Measurements from ENCODE around the gene DUS3L. TPM values are rescaled to one million over a fixed set of nuclear protein-coding genes. Genes with fewer than 3 reads are reported as not detected.

The DUS3L gene
- total RNA-seq, 1 experiment from 2014 or later = 39.6 TPM

DNA sequence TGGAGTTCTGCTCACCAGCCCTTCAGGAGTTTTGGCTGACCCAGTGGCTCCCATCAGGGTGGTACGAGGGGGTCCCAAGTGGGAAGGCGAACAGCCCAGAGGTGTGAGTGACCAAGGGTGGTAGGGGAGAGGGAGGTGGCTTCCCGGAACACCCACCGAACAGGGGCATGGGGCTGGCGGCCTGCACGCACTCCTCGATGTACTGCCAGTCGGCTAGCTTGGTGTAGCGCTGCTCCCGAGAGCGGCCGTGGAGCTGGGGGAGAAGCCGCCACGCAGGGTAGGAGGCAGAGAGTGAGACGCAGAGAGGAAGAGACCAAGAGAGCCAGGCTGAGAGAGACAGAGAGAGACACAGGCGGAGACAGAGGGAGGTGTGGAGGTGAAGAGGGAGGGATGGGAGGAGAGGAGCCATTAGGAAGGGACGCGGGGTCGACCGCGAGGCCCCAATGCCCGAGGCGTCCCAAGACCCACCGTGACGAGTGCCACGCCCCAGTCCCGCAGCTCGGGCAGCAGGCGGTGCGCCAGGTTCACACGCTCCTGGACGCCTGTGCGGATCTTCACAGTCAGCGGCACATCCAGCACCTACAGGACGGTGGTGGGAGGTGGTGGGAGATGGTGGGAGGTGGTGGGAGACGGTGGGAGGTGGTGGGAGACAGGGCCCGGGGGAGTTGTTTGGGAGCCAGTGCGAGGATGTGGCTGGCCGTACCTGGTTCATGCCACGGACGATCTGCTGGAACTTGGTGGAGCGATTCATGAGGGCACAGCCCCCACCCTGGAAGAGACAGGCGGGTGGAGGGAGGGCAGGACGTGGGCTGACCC lies 4.2 kb downstream of the DUS3L start:
- no peak for ATAC-seq
- intact Hi-C loops (cut with micrococcal nuclease; ENCODE audit: unreplicated experiment) = no loop called here
- Histone ChIP-seq H3K9me3 (ENCODE audit: control insufficient read depth, insufficient read depth, low read depth, low read length) (no peaks in the 10 kb centered on the region), H3K36me3 (ENCODE audit: control insufficient read depth, insufficient read depth, low read length) (0 out of 2 replicates have a peak, but pooled peaks cover 6% of the 10 kb centered on the region), H3K4me1 (ENCODE audit: control insufficient read depth, insufficient read depth, low read length) (no peaks in the 10 kb centered on the region), H3K27me3 (ENCODE audit: control insufficient read depth, insufficient read depth, low read length) (no peaks in the 10 kb centered on the region), H3K27ac (ENCODE audit: low read length) (no peak overlapping the region), H3K4me3 (ENCODE audit: low read depth in 2 of 2, low read length in 2 of 2) (no peak overlapping the region)
- in situ Hi-C loops (cut with HindIII; ENCODE audit: low pct_unique_long_range_greater_than_20kb, low sequenced_read_pairs) = no loop called here
- ChIA-PET POLR2A (interaction anchor here (0.6 kb wide), 1 partner anchor 56 kb away, joined by 6 read pairs; no protein-coding TSS in a partner anchor), CTCF (no interaction called here)
- no peak for TF ChIP-seq SIN3A (IDR thresholded peaks at IDR 0.05; ENCODE audit: borderline replicate concordance, insufficient read depth, low read depth, low read length)
- TF ChIP-seq, protein P1, sequence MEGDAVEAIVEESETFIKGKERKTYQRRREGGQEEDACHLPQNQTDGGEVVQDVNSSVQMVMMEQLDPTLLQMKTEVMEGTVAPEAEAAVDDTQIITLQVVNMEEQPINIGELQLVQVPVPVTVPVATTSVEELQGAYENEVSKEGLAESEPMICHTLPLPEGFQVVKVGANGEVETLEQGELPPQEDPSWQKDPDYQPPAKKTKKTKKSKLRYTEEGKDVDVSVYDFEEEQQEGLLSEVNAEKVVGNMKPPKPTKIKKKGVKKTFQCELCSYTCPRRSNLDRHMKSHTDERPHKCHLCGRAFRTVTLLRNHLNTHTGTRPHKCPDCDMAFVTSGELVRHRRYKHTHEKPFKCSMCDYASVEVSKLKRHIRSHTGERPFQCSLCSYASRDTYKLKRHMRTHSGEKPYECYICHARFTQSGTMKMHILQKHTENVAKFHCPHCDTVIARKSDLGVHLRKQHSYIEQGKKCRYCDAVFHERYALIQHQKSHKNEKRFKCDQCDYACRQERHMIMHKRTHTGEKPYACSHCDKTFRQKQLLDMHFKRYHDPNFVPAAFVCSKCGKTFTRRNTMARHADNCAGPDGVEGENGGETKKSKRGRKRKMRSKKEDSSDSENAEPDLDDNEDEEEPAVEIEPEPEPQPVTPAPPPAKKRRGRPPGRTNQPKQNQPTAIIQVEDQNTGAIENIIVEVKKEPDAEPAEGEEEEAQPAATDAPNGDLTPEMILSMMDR (IDR thresholded peaks at IDR 0.05) = no peak
- TF ChIP-seq POLR2AphosphoS5 (IDR thresholded peaks at IDR 0.05; ENCODE audit: low read depth, low read length) = no peak
- TF ChIP-seq, protein P2, sequence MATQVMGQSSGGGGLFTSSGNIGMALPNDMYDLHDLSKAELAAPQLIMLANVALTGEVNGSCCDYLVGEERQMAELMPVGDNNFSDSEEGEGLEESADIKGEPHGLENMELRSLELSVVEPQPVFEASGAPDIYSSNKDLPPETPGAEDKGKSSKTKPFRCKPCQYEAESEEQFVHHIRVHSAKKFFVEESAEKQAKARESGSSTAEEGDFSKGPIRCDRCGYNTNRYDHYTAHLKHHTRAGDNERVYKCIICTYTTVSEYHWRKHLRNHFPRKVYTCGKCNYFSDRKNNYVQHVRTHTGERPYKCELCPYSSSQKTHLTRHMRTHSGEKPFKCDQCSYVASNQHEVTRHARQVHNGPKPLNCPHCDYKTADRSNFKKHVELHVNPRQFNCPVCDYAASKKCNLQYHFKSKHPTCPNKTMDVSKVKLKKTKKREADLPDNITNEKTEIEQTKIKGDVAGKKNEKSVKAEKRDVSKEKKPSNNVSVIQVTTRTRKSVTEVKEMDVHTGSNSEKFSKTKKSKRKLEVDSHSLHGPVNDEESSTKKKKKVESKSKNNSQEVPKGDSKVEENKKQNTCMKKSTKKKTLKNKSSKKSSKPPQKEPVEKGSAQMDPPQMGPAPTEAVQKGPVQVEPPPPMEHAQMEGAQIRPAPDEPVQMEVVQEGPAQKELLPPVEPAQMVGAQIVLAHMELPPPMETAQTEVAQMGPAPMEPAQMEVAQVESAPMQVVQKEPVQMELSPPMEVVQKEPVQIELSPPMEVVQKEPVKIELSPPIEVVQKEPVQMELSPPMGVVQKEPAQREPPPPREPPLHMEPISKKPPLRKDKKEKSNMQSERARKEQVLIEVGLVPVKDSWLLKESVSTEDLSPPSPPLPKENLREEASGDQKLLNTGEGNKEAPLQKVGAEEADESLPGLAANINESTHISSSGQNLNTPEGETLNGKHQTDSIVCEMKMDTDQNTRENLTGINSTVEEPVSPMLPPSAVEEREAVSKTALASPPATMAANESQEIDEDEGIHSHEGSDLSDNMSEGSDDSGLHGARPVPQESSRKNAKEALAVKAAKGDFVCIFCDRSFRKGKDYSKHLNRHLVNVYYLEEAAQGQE (IDR thresholded peaks at IDR 0.05; ENCODE audit: insufficient read depth in 1 of 2, low read depth in 2 of 2, low read length in 1 of 2) = no peak
- no peak for TF ChIP-seq TCF7L2 (IDR thresholded peaks at IDR 0.05; ENCODE audit: low read depth, low read length)
- BruUV-seq (replicated peaks) = no TSS peak
- no peak for DNase-seq (ENCODE audit: low read depth, low spot score)

DNA sequence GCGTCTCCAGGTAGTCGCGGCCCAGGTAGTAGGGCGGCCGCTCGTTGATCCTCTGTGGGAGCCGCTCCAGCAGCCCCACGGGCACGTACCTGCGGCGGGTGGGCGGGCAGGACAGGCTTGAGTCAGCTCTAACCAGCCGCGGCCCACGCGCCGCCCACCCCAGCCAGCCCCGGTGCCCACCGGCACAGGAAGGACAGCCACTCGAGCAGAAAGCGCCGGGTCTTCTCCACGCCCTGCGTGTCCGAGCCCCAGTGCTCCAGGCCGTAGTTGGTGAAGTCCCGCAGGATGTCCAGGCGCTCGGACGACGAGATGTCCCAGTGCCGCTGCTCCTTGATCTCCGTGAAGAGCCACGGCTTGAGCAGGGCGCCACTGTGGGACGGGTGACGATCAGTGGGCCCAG lies 5.5 kb downstream of the DUS3L start:
- ATAC-seq (no peak), DNase-seq (ENCODE audit: low read depth, low spot score) (no peak)
- no TSS peak for BruUV-seq (replicated peaks)
- Histone ChIP-seq H3K4me1 (ENCODE audit: control insufficient read depth, insufficient read depth, low read length) (no peaks in the 10 kb centered on the region), H3K4me3 (ENCODE audit: low read depth in 2 of 2, low read length in 2 of 2) (no peak overlapping the region), H3K36me3 (ENCODE audit: control insufficient read depth, insufficient read depth, low read length) (0 out of 2 replicates have a peak, but pooled peaks cover 6% of the 10 kb centered on the region), H3K9me3 (ENCODE audit: control insufficient read depth, insufficient read depth, low read depth, low read length) (no peaks in the 10 kb centered on the region), H3K27ac (ENCODE audit: low read length) (no peak overlapping the region), H3K27me3 (ENCODE audit: control insufficient read depth, insufficient read depth, low read length) (no peaks in the 10 kb centered on the region)
- in situ Hi-C loops (cut with HindIII; ENCODE audit: low pct_unique_long_range_greater_than_20kb, low sequenced_read_pairs) (no loop called here), intact Hi-C loops (cut with micrococcal nuclease; ENCODE audit: unreplicated experiment) (no loop called here)
- TF ChIP-seq POLR2AphosphoS5 (IDR thresholded peaks at IDR 0.05; ENCODE audit: low read depth, low read length) (no peak), TCF7L2 (IDR thresholded peaks at IDR 0.05; ENCODE audit: low read depth, low read length) (no peak), SIN3A (IDR thresholded peaks at IDR 0.05; ENCODE audit: borderline replicate concordance, insufficient read depth, low read depth, low read length) (no peak)
- TF ChIP-seq, protein P1 (IDR thresholded peaks at IDR 0.05) = no peak
- TF ChIP-seq, protein P2 (IDR thresholded peaks at IDR 0.05; ENCODE audit: insufficient read depth in 1 of 2, low read depth in 2 of 2, low read length in 1 of 2) = no peak
- CTCF ChIA-PET = no interaction called here
- POLR2A ChIA-PET = no interaction called here

All from Panc1 (cell line).